ENCODE measurements around the gene ZBTB43.

DNA sequence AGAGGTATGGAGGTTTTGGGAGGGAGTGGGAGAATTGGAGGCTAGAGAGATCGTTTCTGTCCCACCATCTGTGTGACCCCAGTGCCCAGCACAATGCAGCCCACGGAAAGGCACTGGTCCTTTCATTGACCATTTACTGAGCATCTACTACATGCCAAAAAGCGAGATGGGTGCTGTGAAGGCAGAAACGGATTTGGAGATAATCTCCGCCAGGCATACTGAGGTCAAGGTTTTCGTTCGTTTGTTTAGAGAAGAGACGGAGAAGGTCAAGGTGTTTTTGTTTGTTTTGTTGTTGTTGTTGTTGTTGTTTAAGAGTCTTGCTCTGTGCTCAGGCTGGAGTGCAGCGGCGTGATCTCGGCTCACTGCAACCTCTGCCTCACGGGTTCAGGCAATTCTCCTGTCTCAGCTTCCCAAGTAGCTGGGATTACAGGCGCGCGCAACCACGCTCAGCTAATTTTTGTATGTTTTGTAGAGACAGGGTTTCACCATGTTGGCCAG is 593 bp upstream of the ZBTB43 start:
- no peak for TF ChIP-seq EZH2phosphoT487 (IDR thresholded peaks at IDR 0.05; ENCODE audit: borderline replicate concordance)
- TF ChIP-seq, protein P1, sequence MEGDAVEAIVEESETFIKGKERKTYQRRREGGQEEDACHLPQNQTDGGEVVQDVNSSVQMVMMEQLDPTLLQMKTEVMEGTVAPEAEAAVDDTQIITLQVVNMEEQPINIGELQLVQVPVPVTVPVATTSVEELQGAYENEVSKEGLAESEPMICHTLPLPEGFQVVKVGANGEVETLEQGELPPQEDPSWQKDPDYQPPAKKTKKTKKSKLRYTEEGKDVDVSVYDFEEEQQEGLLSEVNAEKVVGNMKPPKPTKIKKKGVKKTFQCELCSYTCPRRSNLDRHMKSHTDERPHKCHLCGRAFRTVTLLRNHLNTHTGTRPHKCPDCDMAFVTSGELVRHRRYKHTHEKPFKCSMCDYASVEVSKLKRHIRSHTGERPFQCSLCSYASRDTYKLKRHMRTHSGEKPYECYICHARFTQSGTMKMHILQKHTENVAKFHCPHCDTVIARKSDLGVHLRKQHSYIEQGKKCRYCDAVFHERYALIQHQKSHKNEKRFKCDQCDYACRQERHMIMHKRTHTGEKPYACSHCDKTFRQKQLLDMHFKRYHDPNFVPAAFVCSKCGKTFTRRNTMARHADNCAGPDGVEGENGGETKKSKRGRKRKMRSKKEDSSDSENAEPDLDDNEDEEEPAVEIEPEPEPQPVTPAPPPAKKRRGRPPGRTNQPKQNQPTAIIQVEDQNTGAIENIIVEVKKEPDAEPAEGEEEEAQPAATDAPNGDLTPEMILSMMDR (conservative IDR thresholded peaks at IDR 0.05; ENCODE audit: low read length): no peak
